ENCODE data around the gene RXFP4. TPM values are rescaled to one million over a fixed set of nuclear protein-coding genes. Genes with fewer than 3 reads are reported as not detected.

RXFP4 gene
- total and polyA plus RNA-seq, 2 of the 13 experiments (the other 11 are each of a cell fraction or from before 2014, with no cell fraction given): 0.38 to 1.4 TPM

DNA sequence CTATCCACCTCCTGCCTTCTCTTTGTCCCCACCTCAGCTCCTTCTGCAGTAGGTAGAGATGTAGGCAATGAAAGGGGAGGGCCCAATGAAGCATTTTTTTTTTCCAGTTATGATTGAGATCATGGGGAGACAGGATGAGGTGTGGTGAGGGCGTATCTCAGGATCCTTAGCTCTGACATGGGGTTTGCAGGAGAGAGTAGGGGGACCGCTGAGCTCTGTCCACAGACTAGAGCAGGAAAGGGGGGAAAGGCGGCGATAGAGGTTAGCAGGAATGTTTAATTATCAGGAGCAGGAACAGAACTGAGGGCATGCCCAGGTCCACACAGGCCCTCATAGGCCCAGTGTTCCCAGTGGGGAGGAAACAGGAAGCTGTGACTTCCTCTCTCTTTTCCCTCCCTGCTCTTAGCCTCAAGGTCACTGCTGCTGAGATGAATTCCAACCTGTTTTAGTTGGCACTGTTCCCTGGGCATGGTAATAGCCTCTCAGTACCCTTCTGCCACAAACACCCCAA is 901 bp upstream of the RXFP4 start (continued):
- TF ChIP-seq ZNF816 (CRISPR knock-in tag; IDR thresholded peaks at IDR 0.05; ENCODE audit: borderline replicate concordance): peak; percentile 34; the same call in 1 of the 2 replicates
- TF ChIP-seq ARID2 (CRISPR knock-in tag; IDR thresholded peaks at IDR 0.05; ENCODE audit: borderline replicate concordance): 0 out of 2 replicates have a peak, but pooled peaks have one; percentile 10
- TF ChIP-seq SALL1 (CRISPR knock-in tag; IDR thresholded peaks at IDR 0.05): peak; percentile 73
- TF ChIP-seq GABPB1 (CRISPR knock-in tag; IDR thresholded peaks at IDR 0.05): peak; percentile 74
- peak; percentile 80 for TF ChIP-seq TFDP2 (CRISPR knock-in tag; IDR thresholded peaks at IDR 0.05)
- 0 out of 2 replicates have a peak, but pooled peaks have one; percentile 40 for TF ChIP-seq ZNF143 (CRISPR knock-in tag; IDR thresholded peaks at IDR 0.05)
- 0 out of 2 replicates have a peak, but pooled peaks have one; percentile 16 for TF ChIP-seq CEBPG (CRISPR knock-in tag; IDR thresholded peaks at IDR 0.05)

DNA sequence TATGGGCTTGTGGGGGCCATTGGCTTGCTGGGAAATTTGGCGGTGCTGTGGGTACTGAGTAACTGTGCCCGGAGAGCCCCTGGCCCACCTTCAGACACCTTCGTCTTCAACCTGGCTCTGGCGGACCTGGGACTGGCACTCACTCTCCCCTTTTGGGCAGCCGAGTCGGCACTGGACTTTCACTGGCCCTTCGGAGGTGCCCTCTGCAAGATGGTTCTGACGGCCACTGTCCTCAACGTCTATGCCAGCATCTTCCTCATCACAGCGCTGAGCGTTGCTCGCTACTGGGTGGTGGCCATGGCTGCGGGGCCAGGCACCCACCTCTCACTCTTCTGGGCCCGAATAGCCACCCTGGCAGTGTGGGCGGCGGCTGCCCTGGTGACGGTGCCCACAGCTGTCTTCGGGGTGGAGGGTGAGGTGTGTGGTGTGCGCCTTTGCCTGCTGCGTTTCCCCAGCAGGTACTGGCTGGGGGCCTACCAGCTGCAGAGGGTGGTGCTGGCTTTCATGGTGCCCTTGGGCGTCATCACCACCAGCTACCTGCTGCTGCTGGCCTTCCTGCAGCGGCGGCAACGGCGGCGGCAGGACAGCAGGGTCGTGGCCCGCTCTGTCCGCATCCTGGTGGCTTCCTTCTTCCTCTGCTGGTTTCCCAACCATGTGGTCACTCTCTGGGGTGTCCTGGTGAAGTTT is 550 bp downstream of the RXFP4 start:
- WGBS (ENCODE audit: low lambda C conversion rate): 95% methylated on average over 15 of the region's 29 CpGs
- Histone ChIP-seq H2AFZ (ENCODE audit: low read length) (no peak overlapping the region), H3K27me3 (ENCODE audit: control insufficient read depth in 1 of 2, insufficient read depth in 2 of 2, low read length in 2 of 2) (no peaks in the 10 kb centered on the region), H3K9me3 (ENCODE audit: low read length) (no peaks in the 10 kb centered on the region), H3K9ac (ENCODE audit: insufficient read depth, low read depth, low read length) (0 out of 2 replicates have a peak overlapping the region, but pooled peaks have one; percentile 67), H3K79me2 (ENCODE audit: insufficient read depth, low read length) (peaks cover 12% of the 10 kb centered on the region), H3K36me3 (replicated peaks in 1 of 2; ENCODE audit: control insufficient read depth in 1 of 2, insufficient read depth in 2 of 2, low read length in 2 of 2) (peaks cover 0 to 7% of the 10 kb centered on the region in 2 experiments; a peak in 2 of 5 replicates), H3K4me2 (ENCODE audit: low read depth, low read length) (peak overlapping the region; percentile 86), H3K4me3 (replicated peaks in 1 of 3; ENCODE audit: insufficient read depth in 1 of 3, low read depth in 2 of 3, low read length in 3 of 3) (peak overlapping the region in 2 of 3 experiments; percentile 21 to 65; a peak in 3 of 6 replicates), H3K4me1 (ENCODE audit: insufficient read depth, low read length) (peaks cover 85% of the 10 kb centered on the region), H3K27ac (ENCODE audit: extremely low read length, insufficient read depth, low read length) (peak overlapping the region; percentile 84), H4K20me1 (ENCODE audit: insufficient read depth, low read length) (no peaks in the 10 kb centered on the region)
- ChIA-PET CTCF (ENCODE audit: low intra/inter-chr PET ratio, low total read pairs) (no interaction called here), POLR2A (interaction anchor here (1.3 to 7.2 kb wide), 4 partner anchors 8 to 182 kb away, joined by 3 to 390 read pairs (median 27); partner anchors contain the start of genes ARHGEF2 and KHDC4)
- in situ Hi-C loops (cut with HindIII; ENCODE audit: extremely low pct_ligation_motif_present, low pct_unique_long_range_greater_than_20kb) (loop anchor here (10.0 kb wide), 1 partner anchor 123 kb away; the partner anchor contains the start of gene RAB25), intact Hi-C loops (cut with micrococcal nuclease; ENCODE audit: unreplicated experiment) (loop anchor here (5.0 kb wide), 2 partner anchors 35 to 355 kb away; partner anchors contain the start of genes ARHGEF2, GLMP and VHLL)
- BruUV-seq (replicated peaks): no TSS peak
- DNase-seq (ENCODE audit: low spot score): no peak
- FAIRE-seq: no peak
- ATAC-seq: no peak
- TF ChIP-seq NRL (CRISPR knock-in tag; IDR thresholded peaks at IDR 0.05; ENCODE audit: borderline replicate concordance): 0 out of 2 replicates have a peak, but pooled peaks have one; percentile 2
- TF ChIP-seq, protein P1, sequence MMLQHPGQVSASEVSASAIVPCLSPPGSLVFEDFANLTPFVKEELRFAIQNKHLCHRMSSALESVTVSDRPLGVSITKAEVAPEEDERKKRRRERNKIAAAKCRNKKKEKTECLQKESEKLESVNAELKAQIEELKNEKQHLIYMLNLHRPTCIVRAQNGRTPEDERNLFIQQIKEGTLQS (CRISPR knock-in tag; IDR thresholded peaks at IDR 0.05): no peak
- TF ChIP-seq RBFOX2 (IDR thresholded peaks at IDR 0.05; ENCODE audit: low read depth, low read length): peak; percentile 75
- peak; percentile 94 for TF ChIP-seq AGO2 (optimal IDR thresholded peaks at IDR 0.05; ENCODE audit: low read depth, low read length)
- TF ChIP-seq THAP7 (CRISPR knock-in tag; IDR thresholded peaks at IDR 0.05): no peak
- TF ChIP-seq GFI1 (CRISPR knock-in tag; IDR thresholded peaks at IDR 0.05; ENCODE audit: borderline replicate concordance): no peak
- TF ChIP-seq ZSCAN25 (CRISPR knock-in tag; IDR thresholded peaks at IDR 0.05): no peak
- TF ChIP-seq, protein P2, sequence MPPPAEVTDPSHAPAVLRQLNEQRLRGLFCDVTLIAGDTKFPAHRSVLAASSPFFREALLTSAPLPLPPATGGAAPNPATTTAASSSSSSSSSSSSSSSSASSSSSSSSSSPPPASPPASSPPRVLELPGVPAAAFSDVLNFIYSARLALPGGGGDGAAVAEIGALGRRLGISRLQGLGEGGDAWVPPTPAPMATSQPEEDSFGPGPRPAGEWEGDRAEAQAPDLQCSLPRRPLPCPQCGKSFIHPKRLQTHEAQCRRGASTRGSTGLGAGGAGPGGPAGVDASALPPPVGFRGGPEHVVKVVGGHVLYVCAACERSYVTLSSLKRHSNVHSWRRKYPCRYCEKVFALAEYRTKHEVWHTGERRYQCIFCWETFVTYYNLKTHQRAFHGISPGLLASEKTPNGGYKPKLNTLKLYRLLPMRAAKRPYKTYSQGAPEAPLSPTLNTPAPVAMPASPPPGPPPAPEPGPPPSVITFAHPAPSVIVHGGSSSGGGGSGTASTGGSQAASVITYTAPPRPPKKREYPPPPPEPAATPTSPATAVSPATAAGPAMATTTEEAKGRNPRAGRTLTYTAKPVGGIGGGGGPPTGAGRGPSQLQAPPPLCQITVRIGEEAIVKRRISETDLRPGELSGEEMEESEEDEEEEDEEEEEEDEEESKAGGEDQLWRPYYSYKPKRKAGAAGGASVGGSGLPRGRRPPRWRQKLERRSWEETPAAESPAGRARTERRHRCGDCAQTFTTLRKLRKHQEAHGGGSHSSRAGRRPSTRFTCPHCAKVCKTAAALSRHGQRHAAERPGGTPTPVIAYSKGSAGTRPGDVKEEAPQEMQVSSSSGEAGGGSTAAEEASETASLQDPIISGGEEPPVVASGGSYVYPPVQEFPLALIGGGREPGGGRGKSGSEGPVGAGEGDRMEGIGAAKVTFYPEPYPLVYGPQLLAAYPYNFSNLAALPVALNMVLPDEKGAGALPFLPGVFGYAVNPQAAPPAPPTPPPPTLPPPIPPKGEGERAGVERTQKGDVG (CRISPR knock-in tag; IDR thresholded peaks at IDR 0.05; ENCODE audit: borderline replicate concordance): peak; percentile 59; the same call in 1 of the 2 replicates

All from HepG2 (cell line).